Tibial artery (tissue), 4 donors: Measurements from ENCODE around the gene DNAJB2.
A peak's percentile ranks its signal among the peaks of the same experiment; 100 is the strongest.

Experiments
- DNase-seq, 2 donors: peaks; one replicate each; pipeline ENCODE4 v3.0.0-alpha.2; 2019
- H3K27ac ChIP-seq, 2 donors: fragments of 200-600 bp; sonication (generic) in 1 of 2; 1 replicate in 1 of 2; 2 replicates in 1 of 2; pipeline ENCODE4 v1.5.1; 2018 to 2019; ENCODE audit warnings: mild to moderate bottlenecking in 1 of 2
- H3K27me3 ChIP-seq, 2 donors: fragments of 200-600 bp; sonication (generic) in 1 of 2; one replicate each; pipeline versions ENCODE4 v1.5.1 to v1.6.0; 2016 to 2019
- H3K36me3 ChIP-seq, 3 donors: fragments of 200-600 bp; sonication (generic) in 2 of 3; one replicate each; pipeline ENCODE4 v1.5.1; 2016 to 2019; ENCODE audit warnings: mild to moderate bottlenecking in 2 of 3
- H3K4me1 ChIP-seq, 4 donors: fragments of 200-600 bp; sonication (generic) in 2 of 4; 1 replicate in 3 of 4; 2 replicates in 1 of 4; pipeline ENCODE4 v1.5.1; 2016 to 2019
- H3K4me3 ChIP-seq, 2 donors: fragments of 200-600 bp; sonication (generic) in 1 of 2; 1 replicate in 1 of 2; 2 replicates in 1 of 2; pipeline ENCODE4 v1.5.1; 2018 to 2019; ENCODE audit warnings: mild to moderate bottlenecking in 2 of 2
- H3K9me3 ChIP-seq, 3 donors: fragments of 200-600 bp; sonication (generic) in 1 of 3; one replicate each; pipeline ENCODE4 v1.5.1; 2016 to 2019
- CTCF ChIP-seq, 2 experiments: fragments of 200-600 bp in 1 of 2; fragments of 450-650 bp in 1 of 2; IDR thresholded peaks; one replicate each; pipeline ENCODE4 v1.5.1; 2017 to 2019; ENCODE audit warnings: antibody characterized with exemption in 2 of 2, mild to moderate bottlenecking in 1 of 2, moderate library complexity in 1 of 2
- intact Hi-C: fragments of 100-400 bp; cut with DNase I; formaldehyde crosslinking; loops from one replicate; pipeline ENCODE4 v1.15.0; 2023; ENCODE audit warnings: low total_unique reads

Gene DNAJB2

GRCh38 chr2:219245148-219245898, 33.8 kb upstream of the DNAJB2 start, which contains the start of the genes GLB1L and STK16:
Gene GLB1L (minus strand): TSS chr2:219245444. CDS start chr2:219243573, 1,871 bp downstream.
Gene STK16 (plus strand): TSS chr2:219245479. CDS start chr2:219246000, 521 bp downstream.
- peaks cover 4 to 26% (median 18%) of the 10 kb centered on the region in 3 donors for H3K36me3 ChIP-seq
- peak; percentile 91 to 97 for DNase-seq
- TF ChIP-seq CTCF (IDR thresholded peaks at IDR 0.05) = peak in 1 of 2 experiments; percentile 9
- H3K4me3 ChIP-seq = peak within 1 kb of the TSS; percentile 67 to 95
- peak within 1 kb of the TSS; percentile 92 to 99 for H3K27ac ChIP-seq
- H3K9me3 ChIP-seq = no peaks in the 10 kb centered on the region
- H3K4me1 ChIP-seq = peaks cover 0 to 49% (median 44%) of the 10 kb centered on the region in 4 donors
- H3K27me3 ChIP-seq = no peaks in the 10 kb centered on the region
- intact Hi-C loops = loop anchor here (2.0 kb wide), 1 partner anchor 15 kb away; no protein-coding TSS in a partner anchor

GRCh38 chr2:219245899-219246230, 33.3 kb upstream of the DNAJB2 start:
- no peaks in the 10 kb centered on the region for H3K27me3 ChIP-seq
- intact Hi-C loops = loop anchor here (2.0 kb wide), 1 partner anchor 15 kb away; no protein-coding TSS in a partner anchor
- no peaks in the 10 kb centered on the region for H3K9me3 ChIP-seq
- no peak for TF ChIP-seq CTCF (IDR thresholded peaks at IDR 0.05)
- H3K27ac ChIP-seq = peak overlapping the region; percentile 92 to 99
- H3K4me3 ChIP-seq = peak overlapping the region; percentile 67 to 95
- H3K36me3 ChIP-seq = peaks cover 9 to 32% (median 23%) of the 10 kb centered on the region in 3 donors
- peaks cover 0 to 55% (median 49%) of the 10 kb centered on the region in 4 donors for H3K4me1 ChIP-seq
- no peak for DNase-seq

GRCh38 chr2:219246559-219246958, 32.6 kb upstream of the DNAJB2 start:
- no peak for TF ChIP-seq CTCF (IDR thresholded peaks at IDR 0.05)
- Histone ChIP-seq H3K9me3 (no peaks in the 10 kb centered on the region), H3K27ac (peak overlapping the region; percentile 92 to 99), H3K27me3 (no peaks in the 10 kb centered on the region), H3K36me3 (peaks cover 9 to 37% (median 29%) of the 10 kb centered on the region in 3 donors), H3K4me1 (peaks cover 0 to 62% (median 56%) of the 10 kb centered on the region in 4 donors), H3K4me3 (no peak overlapping the region)
- intact Hi-C loops = no loop called here
- DNase-seq = no peak

- H3K27me3 ChIP-seq = no peaks in the 10 kb centered on the region
- no peak overlapping the region for H3K4me3 ChIP-seq
- H3K27ac ChIP-seq = peak overlapping the region; percentile 86 to 92
- no peak for TF ChIP-seq CTCF (IDR thresholded peaks at IDR 0.05)
- intact Hi-C loops = no loop called here
- H3K36me3 ChIP-seq = peaks cover 9 to 37% (median 29%) of the 10 kb centered on the region in 3 donors
- no peak for DNase-seq
- H3K9me3 ChIP-seq = no peaks in the 10 kb centered on the region
- peaks cover 0 to 76% (median 69%) of the 10 kb centered on the region in 4 donors for H3K4me1 ChIP-seq
Measured at GRCh38 chr2:219247678-219248642, 31.2 kb upstream of the DNAJB2 start.

- peak overlapping the region; percentile 5 to 23 for H3K4me3 ChIP-seq
- TF ChIP-seq CTCF (IDR thresholded peaks at IDR 0.05) = no peak
- H3K27me3 ChIP-seq = no peaks in the 10 kb centered on the region
- no peak for DNase-seq
- peaks cover 0 to 80% (median 69%) of the 10 kb centered on the region in 4 donors for H3K4me1 ChIP-seq
- intact Hi-C loops = no loop called here
- peaks cover 9 to 37% (median 29%) of the 10 kb centered on the region in 3 donors for H3K36me3 ChIP-seq
- H3K9me3 ChIP-seq = no peaks in the 10 kb centered on the region
- peak overlapping the region; percentile 86 to 92 for H3K27ac ChIP-seq
Measured at GRCh38 chr2:219248845-219249202, 30.3 kb upstream of the DNAJB2 start.
